ENCODE data around the gene OLFML2A.

DNA sequence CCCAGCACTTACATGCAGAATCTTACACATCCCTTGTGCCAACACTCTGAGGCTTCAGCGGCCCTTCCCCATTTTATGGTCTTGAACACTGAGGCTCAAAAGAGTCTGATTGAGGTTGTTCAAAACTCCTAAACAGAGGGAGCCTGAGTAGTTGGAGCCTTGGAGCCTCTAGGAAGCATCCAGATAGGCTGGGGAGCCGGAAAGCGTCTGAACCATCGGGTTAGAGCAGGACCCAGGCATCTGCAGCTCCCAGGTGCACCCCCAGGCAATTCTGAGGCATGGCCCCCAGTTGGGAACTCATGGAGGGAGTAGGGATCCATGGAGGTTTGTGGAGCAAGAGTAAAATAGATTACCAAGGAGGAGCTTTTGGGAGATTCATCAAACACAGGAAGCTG lies 3.8 kb downstream of the OLFML2A start:
- TF ChIP-seq, protein P1, sequence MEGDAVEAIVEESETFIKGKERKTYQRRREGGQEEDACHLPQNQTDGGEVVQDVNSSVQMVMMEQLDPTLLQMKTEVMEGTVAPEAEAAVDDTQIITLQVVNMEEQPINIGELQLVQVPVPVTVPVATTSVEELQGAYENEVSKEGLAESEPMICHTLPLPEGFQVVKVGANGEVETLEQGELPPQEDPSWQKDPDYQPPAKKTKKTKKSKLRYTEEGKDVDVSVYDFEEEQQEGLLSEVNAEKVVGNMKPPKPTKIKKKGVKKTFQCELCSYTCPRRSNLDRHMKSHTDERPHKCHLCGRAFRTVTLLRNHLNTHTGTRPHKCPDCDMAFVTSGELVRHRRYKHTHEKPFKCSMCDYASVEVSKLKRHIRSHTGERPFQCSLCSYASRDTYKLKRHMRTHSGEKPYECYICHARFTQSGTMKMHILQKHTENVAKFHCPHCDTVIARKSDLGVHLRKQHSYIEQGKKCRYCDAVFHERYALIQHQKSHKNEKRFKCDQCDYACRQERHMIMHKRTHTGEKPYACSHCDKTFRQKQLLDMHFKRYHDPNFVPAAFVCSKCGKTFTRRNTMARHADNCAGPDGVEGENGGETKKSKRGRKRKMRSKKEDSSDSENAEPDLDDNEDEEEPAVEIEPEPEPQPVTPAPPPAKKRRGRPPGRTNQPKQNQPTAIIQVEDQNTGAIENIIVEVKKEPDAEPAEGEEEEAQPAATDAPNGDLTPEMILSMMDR (IDR thresholded peaks at IDR 0.05; ENCODE audit: insufficient read depth, low read length) = no peak
- TF ChIP-seq SPI1 (IDR thresholded peaks at IDR 0.05; ENCODE audit: borderline replicate concordance, low read depth) (no peak), GABPA (IDR thresholded peaks at IDR 0.05; ENCODE audit: low read depth) (no peak), POLR2AphosphoS5 (IDR thresholded peaks at IDR 0.05; ENCODE audit: low read depth) (no peak)
- TF ChIP-seq, protein P2, sequence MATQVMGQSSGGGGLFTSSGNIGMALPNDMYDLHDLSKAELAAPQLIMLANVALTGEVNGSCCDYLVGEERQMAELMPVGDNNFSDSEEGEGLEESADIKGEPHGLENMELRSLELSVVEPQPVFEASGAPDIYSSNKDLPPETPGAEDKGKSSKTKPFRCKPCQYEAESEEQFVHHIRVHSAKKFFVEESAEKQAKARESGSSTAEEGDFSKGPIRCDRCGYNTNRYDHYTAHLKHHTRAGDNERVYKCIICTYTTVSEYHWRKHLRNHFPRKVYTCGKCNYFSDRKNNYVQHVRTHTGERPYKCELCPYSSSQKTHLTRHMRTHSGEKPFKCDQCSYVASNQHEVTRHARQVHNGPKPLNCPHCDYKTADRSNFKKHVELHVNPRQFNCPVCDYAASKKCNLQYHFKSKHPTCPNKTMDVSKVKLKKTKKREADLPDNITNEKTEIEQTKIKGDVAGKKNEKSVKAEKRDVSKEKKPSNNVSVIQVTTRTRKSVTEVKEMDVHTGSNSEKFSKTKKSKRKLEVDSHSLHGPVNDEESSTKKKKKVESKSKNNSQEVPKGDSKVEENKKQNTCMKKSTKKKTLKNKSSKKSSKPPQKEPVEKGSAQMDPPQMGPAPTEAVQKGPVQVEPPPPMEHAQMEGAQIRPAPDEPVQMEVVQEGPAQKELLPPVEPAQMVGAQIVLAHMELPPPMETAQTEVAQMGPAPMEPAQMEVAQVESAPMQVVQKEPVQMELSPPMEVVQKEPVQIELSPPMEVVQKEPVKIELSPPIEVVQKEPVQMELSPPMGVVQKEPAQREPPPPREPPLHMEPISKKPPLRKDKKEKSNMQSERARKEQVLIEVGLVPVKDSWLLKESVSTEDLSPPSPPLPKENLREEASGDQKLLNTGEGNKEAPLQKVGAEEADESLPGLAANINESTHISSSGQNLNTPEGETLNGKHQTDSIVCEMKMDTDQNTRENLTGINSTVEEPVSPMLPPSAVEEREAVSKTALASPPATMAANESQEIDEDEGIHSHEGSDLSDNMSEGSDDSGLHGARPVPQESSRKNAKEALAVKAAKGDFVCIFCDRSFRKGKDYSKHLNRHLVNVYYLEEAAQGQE (IDR thresholded peaks at IDR 0.05; ENCODE audit: insufficient replicate concordance, low read depth) = no peak

All from HL-60 (cell line).